Measurements from ENCODE around the gene ACO2.
"Not testable (repeated sequence)": the region's sequence is repeated elsewhere in the genome, so short reads cannot be mapped to it uniquely, and the experiment has no call there.

The ACO2 gene

GRCh38 chr22:41539146-41540005, 70.5 kb downstream of the ACO2 start:
- DNase-seq (ENCODE audit: low read depth in 2 of 3, low spot score in 2 of 3), result no peak

GRCh38 chr22:41540006-41540315, 71.0 kb downstream of the ACO2 start:
- no peak for DNase-seq (ENCODE audit: low read depth in 2 of 3, low spot score in 2 of 3)

GRCh38 chr22:41540365-41540764, 71.4 kb downstream of the ACO2 start:
- no peak for DNase-seq (ENCODE audit: low read depth in 2 of 3, low spot score in 2 of 3)

- DNase-seq (ENCODE audit: low read depth in 2 of 3, low spot score in 2 of 3), result no peak
Measured at GRCh38 chr22:41541484-41541883, 72.6 kb downstream of the ACO2 start.

- no peak for DNase-seq (ENCODE audit: low read depth in 2 of 3, low spot score in 2 of 3)
Measured at GRCh38 chr22:41542224-41542623, 73.3 kb downstream of the ACO2 start.

GRCh38 chr22:41543854-41544670, 75.1 kb downstream of the ACO2 start, which contains the start of gene POLR3H:
Gene POLR3H, minus strand, starts transcription at chr22:41544470. Its CDS starts 369 bp downstream, at chr22:41544101.
- DNase-seq (ENCODE audit: low read depth in 2 of 3, low spot score in 2 of 3), result peak; percentile 86 to 95 (median 88)

GRCh38 chr22:41544671-41545476, 76.0 kb downstream of the ACO2 start:
- no peak for DNase-seq (ENCODE audit: low read depth in 2 of 3, low spot score in 2 of 3)

GRCh38 chr22:41548830-41549211, 79.9 kb downstream of the ACO2 start:
- no peak for DNase-seq (ENCODE audit: low read depth in 2 of 3, low spot score in 2 of 3)

- DNase-seq (ENCODE audit: low read depth in 2 of 3, low spot score in 2 of 3), result no peak
Measured at GRCh38 chr22:41550952-41551491, 82.1 kb downstream of the ACO2 start.

- DNase-seq (ENCODE audit: low read depth in 2 of 3, low spot score in 2 of 3), result no peak
Measured at GRCh38 chr22:41551877-41552582, 83.1 kb downstream of the ACO2 start.

GRCh38 chr22:41555325-41555982, 86.5 kb downstream of the ACO2 start:
- no peak for DNase-seq (ENCODE audit: low read depth in 2 of 3, low spot score in 2 of 3)

GRCh38 chr22:41556561-41556960, 87.6 kb downstream of the ACO2 start:
- no peak for DNase-seq (ENCODE audit: low read depth in 2 of 3, low spot score in 2 of 3)

- no peak for DNase-seq (ENCODE audit: low read depth in 2 of 3, low spot score in 2 of 3)
Measured at GRCh38 chr22:41557401-41558240, 88.7 kb downstream of the ACO2 start.

GRCh38 chr22:41558241-41558630, 89.3 kb downstream of the ACO2 start:
- DNase-seq (ENCODE audit: low read depth in 2 of 3, low spot score in 2 of 3), result not testable (repeated sequence)

GRCh38 chr22:41560095-41560471, 91.2 kb downstream of the ACO2 start:
- no peak for DNase-seq (ENCODE audit: low read depth in 2 of 3, low spot score in 2 of 3)

- no peak for DNase-seq (ENCODE audit: low read depth in 2 of 3, low spot score in 2 of 3)
Measured at GRCh38 chr22:41561335-41561734, 92.4 kb downstream of the ACO2 start.

GRCh38 chr22:41561788-41562187, 92.9 kb downstream of the ACO2 start:
- no peak for DNase-seq (ENCODE audit: low read depth in 2 of 3, low spot score in 2 of 3)

GRCh38 chr22:41562461-41562860, 93.5 kb downstream of the ACO2 start:
- no peak for DNase-seq (ENCODE audit: low read depth in 2 of 3, low spot score in 2 of 3)

GRCh38 chr22:41563051-41563711, 94.3 kb downstream of the ACO2 start:
- DNase-seq (ENCODE audit: low read depth in 2 of 3, low spot score in 2 of 3), result no peak

Data from activated CD8-positive, alpha-beta memory T cell treated with anti-CD3 and anti-CD28 coated beads for 48 hours (primary cell).